HG02642 (cell line): ENCODE measurements around the gene MAPK14.

Source experiments
- ATAC-seq: cut with Tn5 transposase; IDR thresholded peaks from one replicate; pipeline ENCODE4 v1.9.1; 2021; ENCODE audit warnings: mild to moderate bottlenecking; ENCODE audit not compliant: unreplicated experiment, poor library complexity

The MAPK14 gene

DNA sequence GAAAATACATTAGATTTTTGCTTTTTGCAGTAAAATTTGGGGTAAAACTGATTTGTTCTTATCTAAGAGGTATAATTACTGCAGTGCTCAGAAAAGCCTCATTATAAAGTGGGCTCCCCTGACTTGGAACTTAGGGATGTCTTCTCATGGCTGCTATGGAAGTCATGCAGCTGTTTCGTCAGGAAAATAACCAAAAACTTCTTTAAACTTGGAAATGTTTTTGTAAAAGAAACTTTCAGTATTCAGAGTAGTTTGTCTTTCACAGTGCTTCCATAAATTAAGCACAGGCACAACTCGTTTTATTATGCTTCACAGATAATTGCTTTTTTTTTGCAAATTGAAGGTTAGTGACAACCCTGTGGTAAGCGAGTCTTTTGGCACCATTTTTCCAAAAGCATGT is 6.8 kb downstream of the MAPK14 start:
- no peak for ATAC-seq

DNA sequence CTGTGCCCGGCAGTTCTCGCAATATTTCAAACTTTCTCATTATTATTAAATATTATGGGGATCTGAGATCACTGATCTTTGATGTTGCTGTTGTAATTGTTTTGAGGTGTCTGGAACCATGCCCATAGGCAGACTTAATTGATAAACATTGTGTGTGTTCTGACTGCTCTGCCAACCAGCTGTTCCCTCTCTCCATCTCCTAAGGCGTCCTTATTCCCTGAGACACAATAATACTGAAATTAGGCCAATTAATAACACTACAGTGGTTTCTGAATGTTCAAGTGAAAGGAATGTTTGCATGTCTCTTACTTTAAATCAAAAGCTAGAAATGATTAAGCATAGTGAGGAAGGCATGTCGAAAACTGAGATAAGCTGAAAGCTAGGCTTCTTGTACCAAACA is 7.6 kb downstream of the MAPK14 start:
- no peak for ATAC-seq

DNA sequence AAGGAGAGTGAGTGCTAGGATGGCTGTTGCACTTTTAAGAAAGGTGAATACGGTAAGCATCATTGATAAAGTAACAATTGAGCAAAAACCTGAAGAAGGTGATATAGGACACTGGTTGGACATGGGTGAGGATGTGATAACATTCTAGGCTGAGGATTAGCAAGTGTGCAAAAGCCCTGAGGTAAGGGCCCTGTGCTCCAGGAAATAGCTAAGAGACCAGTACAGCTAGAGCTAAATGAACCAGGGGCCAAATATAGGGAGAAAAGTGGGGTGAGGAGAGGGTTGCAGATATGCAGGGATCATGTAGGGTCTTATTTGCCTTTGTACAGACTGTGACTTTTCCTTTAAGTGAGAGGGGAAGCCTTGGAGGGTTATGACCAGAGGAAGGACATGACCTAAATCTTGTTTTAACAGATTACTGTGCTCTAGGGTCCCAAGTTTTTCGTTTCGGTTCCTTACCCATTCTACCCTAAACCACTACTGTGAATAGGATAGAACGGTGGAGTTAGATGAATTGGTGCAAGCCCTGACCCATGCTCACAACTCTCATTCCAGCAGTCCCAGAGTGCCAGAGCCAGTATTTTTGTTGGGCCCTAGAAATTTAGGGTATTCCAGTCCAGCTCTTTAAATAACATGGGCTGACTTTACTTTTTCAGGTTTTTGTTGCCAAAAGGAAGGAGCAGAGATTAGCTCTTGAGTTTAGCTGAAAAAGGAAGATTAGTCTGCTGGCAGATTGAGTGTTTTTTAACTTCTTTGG is 10.7 kb downstream of the MAPK14 start:
- ATAC-seq: no peak

DNA sequence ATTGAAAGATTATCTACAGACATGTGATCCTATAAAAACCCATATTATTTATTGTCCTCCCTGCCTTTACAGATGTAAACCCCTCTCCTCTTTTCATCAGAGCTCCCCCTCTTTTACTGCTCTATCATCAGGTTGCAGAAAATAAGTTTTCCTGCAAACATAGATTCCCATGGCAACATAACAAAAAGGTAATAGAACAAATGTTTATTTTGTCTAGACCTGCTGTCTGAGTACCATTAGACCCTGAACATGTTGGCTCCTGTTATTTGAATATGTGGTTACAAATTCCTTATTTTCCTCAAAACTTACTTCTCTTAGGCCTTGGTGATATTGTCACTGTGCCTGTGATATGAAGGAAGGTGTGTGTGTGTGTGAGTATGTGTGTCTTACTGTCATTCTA is 11.5 kb downstream of the MAPK14 start:
- ATAC-seq: no peak

DNA sequence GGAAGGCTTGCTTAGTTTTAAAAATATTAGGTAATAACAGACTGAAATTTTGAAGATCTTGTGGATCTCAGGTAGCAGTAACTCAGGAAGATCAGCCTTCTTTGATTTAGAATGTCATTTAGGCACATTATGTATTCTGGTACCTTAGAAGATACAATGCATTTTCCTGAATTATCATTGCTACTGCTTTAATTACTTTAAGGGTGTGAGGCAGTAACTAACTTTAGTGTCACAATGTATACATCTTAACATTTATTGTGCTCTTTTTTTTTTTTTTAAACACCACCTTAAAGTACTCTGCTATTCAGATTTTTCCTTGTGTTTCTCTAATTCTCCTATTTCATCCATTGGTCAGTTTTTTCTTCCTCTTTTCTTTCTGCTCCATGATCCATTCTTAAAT is 13.3 kb downstream of the MAPK14 start:
- no peak for ATAC-seq

DNA sequence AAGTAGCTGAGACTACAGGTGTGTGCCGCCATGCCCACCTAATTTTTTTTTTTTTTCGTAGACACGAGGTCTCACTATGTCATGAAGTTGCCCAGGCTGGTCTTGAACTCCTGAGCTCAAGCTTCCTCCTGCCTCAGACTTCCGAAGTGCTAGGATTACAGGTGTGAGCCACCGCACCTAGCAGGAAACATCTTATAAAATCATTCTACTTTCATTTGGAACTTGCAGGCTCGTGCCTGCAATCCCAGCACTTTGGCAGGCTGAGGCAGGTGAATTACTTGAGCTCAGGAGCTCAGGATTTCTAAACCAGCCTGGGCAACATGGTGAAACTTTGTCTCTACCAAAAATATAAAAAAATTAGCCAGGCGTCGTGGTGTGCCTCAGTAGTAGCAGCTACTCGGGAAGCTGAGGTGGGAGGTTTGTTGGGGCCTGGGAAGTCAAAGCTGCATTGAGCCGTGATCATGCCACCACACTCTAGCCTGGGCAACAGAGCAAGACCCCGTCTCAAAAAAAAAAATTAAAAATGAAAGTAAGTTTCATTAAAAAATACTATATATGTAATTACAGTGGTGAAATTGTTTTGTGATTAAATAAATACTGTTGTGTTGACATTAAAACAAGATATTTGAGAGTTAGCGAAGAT is 15.1 kb downstream of the MAPK14 start:
- no peak for ATAC-seq

DNA sequence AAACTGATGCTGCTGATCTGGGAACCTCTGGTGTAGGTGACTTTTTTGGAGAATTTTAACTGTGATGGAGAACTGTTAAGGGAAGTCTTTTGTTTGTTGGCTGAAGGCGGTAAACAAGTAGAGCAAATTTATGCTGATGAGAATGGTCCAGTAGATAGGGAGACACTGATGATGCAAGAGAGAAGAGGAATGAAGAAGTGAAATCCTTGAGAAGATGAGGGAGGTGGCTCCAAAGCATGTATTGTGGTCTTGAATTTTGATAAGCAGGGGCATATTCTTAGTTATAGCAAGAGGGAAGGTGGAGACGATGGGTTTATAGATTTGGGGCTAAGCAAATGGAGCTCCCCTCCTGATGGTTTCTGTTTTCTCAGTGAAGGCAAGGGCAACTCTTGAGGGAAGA is 22.0 kb downstream of the MAPK14 start:
- ATAC-seq: no peak

DNA sequence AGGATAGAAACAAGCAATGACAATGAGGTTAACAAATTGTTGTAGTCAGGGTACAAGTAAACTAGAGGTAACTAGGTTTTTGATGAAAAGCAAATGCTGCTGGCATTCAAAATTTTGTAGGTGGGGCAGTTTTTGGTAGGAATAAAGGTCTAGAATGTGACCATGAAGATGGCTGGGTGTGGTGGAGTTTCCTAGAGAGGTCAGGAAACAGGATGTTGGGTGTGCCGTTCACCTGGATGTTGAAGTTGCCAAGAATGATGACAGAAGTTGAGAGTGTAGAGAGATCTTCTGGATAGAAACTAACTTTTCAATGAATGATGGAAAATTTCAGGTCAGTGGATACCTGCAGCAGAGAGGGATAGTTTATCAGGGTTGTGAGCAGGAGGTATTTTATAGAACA is 22.7 kb downstream of the MAPK14 start:
- ATAC-seq: no peak

DNA sequence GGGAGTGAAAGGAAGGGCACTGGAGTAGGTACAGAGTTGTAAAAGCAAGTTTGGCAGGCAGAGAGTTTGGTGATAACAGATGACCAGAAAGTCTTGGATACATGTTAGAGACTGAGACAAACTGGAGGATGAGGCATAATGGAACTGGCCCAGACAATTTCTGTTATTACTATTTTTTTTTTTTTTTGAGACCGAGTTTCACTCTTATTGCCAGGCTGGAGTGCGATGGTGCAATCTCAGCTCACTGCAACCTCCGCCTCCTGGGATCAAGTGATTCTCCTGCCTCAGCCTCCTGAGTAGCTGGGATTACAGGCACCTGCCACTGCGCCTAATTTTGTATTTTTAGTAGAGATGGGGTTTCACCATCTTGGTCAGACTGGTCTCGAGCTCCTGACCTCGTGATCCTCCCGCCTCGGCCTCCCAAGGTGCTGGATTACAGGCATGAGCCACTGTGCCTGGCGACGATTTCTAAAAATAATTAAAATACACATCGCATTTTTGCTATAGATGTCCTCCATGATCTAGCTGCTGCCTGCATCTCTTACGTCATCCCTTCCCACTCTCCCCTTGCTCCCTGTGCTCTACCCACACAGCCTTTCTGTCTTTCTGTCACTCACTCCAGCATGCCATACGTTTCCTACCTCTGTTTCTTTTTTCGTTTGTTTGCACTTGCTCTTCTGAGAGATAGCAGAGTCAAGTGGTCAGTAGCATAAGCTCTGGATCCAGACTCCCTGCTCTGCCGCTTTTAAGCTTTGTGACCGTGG is 23.5 kb downstream of the MAPK14 start:
- no peak for ATAC-seq

DNA sequence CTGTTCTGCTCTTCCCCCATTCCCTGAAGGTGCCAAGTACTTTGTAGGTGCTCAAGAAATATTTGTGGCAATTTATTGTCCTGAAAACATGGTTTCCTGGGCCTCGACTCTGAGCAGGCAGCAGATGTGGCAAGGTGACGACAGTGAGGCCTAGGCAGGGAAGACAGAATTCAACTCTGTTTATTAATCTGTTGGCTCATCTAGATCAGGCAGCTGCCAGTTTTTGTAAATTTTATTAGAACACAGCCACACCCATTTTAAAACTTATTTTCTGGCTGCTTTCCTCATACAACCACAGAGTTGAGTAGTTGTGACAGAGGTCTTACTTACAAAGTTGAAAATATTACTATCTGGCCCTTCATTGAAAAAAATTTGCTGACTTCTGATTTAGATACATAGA is 24.5 kb downstream of the MAPK14 start:
- ATAC-seq: no peak

DNA sequence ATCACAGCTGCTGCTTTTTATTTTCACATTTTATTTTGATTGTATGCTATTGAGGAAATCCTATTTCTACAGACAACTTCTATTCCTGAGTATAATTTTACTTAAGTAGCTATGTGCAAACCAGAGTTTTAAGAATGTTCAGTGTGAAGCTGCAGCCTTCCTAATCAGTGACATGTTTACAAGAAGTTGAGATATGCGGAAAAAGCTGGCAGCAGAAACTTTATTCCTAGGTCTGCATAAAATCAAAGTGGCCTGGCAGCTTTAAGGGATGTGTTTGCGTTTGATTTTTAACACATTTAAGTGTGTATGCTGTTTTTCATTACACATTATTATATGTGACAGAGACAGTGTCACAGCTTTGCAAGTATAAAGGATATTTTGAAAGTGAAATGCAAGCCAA is 26.3 kb downstream of the MAPK14 start:
- ATAC-seq: no peak

DNA sequence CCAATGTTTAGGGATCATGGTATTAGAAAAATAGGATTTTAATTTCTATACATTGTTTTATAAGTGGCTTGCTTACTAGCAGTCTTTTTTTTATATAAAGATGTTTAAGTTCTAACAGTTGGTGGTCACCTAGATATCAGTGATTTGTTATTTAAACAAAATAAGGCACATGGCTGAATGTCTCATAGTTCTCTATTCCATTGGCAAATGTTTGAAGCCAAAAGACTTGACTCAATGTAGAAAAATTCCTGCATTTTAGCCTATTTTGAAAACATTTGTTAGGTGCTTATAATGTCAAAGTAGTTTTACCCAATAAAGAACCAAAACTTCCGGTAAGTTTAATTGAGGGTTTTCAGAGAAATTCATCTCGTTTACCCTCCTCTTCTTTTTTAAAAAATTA is 26.8 kb downstream of the MAPK14 start:
- no peak for ATAC-seq

DNA sequence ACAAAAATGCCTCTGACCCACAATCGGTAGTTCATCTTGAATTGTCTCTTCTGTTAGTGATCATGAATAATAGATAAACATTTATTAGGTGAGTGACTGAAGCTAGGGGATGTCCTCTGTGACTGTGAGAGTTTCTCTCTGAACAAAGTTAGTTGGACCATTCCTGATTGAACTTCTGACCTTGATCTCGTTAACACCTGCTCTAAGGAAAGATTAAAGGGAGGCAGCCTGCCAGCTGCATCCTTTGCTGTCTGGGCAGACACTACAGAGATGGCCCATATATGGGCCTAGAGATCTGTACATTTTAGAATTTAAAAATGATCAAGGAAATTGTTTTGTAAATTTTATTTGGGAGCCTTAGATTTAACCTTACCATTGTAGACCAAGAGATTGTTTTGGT is 27.3 kb downstream of the MAPK14 start:
- no peak for ATAC-seq

DNA sequence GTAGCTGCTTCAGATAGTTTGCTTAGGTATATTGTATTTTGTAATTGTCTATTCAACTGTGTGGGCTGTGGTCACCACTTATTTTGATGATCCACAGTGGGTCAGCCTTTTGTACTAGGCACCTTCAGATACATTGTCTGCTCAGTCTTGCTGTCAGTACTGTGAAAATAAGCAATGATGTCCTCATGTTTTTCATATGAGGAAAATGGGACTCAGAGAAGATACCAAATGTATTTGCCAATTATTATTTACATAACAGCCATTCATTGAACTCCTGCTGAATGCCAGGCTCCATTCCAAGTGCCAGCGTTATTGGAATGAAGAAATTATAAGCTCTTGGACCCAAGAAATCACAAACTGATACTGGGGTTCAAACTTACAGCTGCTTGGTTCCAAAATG is 28.6 kb downstream of the MAPK14 start:
- ATAC-seq: no peak

DNA sequence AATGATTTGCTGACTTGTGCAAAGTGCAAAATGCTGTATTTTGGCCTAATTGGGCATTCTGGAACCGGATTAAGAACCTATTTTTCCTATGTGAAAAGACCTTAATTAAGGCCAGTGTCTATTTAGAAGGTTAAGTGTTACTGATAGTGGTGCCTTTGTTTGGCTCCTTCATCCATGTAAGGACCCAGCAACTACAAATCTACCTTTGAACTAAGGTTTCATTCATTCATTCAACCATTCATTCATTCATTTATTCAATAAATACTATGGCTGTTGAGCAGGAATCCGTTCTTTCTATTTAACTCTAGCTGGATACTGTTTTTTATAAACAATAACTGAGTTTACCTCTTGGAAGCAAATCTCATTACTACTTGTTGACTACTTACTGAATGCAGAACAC is 33.6 kb downstream of the MAPK14 start:
- no peak for ATAC-seq

DNA sequence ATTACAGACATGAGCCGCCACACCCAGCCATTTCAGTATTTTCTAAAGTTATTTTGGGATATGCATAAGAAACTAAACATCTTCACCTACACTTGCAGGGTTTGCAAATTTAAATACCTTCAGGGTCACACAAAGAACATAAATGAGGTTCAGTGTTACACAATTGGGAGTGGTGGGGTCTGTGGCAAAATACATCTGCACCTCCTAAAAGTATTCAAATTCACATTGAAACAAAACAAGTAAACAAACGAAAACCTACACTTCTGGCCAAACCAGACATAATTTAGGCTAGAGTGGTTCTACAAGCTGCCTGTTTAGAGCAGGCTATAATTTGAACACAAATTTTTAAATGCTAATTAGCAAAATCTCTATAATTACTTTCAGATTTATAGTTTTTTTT is 34.6 kb downstream of the MAPK14 start:
- ATAC-seq: no peak

DNA sequence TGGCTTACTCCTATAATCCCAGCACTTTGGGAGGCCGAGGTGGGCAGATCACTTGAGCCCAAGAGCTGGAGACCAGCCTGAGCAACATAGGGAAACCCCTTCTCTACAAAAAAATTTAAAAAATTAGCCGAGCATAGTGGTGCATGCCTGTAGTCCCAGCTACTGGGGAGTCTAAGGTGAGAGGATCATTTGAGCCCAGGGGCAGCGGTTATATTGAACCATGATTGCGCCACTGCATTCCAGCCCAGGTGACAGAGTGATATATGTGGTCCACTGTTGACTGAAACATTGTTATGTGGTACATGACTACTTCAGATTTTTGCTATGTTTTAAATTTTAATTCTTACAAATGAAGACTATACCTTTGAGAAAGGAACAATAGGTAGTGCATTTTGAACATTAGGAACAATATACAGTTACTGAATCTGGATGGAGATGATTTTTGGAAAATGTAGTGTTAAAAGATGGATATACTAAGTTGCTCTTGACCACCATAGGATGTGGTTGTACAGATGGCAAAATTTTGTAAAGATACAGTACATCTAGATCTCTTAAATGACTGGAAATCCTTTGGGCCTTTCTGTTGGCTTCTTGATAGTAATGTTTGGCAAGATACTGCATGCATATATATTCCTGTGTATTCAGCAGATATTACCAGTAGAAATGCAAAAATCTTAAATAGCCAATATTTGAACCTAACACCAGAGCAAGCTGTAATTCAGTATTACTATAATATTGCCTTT is 35.9 kb downstream of the MAPK14 start:
- ATAC-seq: no peak

DNA sequence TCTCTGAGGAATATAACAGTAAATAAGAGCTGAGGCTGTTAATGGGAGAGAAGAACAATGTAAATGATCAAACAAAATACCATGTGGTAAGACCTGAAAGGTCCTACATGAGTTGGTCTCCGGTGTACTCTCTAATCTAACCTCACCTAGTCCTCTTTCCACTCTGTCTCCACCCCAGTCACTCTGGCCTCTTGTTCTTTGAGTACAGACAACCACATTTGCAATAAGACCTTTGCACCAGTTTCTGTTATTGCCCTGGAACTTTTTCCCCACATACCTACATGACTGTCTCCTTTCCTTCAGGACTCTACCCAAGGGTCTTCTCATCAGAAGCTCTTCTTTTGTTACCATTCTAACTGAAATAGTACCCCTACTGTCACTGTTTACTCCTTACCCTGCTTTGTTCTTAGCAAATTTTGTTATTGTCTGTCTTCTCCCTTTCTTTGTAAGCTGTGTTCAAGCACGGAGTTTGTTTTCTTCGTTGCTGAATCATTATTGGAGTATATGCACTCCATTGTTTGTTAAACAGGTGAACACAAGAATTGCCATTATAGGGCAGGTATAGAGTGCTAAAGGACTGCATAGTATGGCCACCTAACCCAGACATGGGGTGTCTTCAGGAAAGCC is 37.3 kb downstream of the MAPK14 start:
- no peak for ATAC-seq

DNA sequence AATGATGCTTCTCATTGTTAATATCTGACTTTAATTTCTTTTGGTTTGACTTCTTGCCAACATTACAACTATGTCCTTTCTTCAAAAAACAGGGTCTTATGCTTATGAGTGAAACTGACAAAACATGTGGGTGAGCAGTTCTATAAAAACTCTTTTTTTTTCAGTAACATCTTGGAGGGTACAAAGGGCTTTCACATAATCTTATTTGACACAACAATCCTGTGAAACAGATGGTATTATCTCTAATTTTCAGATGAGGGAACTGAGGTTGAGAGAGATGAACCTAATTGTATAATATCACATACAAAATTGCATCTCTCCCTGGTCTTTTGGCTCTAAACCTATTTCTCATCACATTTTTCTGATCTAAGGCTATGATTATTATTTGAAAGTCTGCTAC is 38.3 kb downstream of the MAPK14 start:
- no peak for ATAC-seq

DNA sequence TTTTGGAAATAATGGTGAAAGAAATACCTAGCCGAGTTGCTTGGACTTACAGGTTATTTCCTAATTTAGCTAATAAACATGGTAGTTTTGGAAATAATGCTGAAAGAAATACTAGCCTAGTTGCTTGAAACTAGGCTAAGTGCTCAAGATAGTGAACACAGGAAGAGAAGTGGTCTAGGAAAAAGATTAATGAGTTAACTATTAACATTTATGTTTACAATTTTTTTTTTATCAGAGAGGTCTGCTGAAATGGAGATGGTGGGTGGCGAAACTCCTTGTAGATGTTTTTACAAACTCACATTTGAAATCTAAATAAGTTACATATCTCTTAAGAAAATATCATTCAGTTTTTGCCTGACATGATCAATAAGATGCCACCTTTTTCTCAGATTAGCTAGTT is 39.2 kb downstream of the MAPK14 start:
- ATAC-seq: no peak
